HEK293T (cell line): ENCODE measurements around the gene GPRC5C.

ENCODE experiments used
- BHLHE40 ChIP-seq: fragments of 450-650 bp; IDR thresholded peaks from 2 replicates; pipeline ENCODE4 v1.6.1; 2016; ENCODE audit warnings: mild to moderate bottlenecking, moderate library complexity, borderline replicate concordance
- LEF1 ChIP-seq: fragments of 450-650 bp; IDR thresholded peaks from 2 replicates; pipeline ENCODE4 v1.6.1; 2017; ENCODE audit warnings: mild to moderate bottlenecking, borderline replicate concordance
- TARDBP ChIP-seq: fragments of 450-650 bp; IDR thresholded peaks from 2 replicates; pipeline ENCODE4 v1.6.1; 2016

- TF ChIP-seq TARDBP (no peak), LEF1 (no peak), BHLHE40 (no peak)
Measured at GRCh38 chr17:74427048-74427762, 4.7 kb upstream of the GPRC5C start.
